CD4-positive, alpha-beta T cell treated with Interleukin-15 for 1 hour (primary cell): ENCODE data around the gene CD47.
A peak's percentile ranks its signal among the peaks of the same experiment; 100 is the strongest.

Experiments used
- DNase-seq: peaks from one replicate; pipeline ENCODE4 v3.0.0-alpha.2; 2020

Gene CD47

DNA sequence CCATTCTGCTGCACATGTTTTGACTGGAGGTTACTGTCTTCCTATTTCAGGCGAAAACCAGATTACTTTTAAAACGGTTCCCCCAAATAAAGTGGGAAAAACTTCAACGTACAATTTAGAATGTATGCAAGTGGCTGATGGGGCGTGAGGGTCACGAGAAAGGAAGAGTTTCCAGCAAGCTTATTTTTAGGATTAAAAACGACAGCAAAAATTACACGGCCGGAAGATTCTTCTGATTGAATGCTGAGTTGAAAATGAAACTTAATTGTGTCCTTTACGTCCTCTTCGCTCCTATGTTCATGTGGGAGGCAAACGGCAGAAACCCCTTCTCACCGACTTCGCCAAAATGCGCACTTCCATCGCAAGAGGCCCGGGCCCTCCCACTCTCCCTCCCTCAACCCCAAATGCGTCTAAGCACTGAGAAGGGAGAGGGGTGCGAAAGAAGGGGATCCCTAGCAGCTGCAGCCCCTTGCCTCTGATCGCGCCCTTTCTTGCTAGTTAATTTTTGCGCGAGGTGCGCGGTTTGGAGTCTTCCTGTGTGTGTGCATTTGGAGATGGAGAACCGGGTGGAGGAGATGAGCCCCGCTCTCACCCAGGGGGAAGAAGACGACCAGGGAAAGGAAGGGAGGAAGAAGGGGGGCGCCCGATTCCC lies 656 bp downstream of the CD47 start:
- DNase-seq, result peak; percentile 69

DNA sequence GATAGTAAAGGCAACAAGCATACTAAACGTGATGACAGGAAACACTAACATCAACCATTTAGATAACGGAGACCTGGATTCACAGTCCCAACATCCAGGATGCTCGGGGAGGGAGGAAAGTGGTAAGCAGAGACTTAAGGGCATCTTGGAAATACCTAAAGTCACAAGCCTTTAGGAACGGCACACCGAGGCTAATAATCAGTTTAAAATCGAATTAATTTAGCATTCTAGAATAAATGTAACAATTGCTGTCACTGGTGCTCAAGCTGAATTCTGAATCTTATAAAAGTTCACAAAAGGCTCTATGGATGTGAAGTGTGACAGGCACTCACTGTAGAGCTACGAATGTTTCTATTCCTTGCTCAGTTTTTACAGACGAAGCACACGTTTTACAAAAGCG lies 1.3 kb downstream of the CD47 start:
- DNase-seq, result no peak

DNA sequence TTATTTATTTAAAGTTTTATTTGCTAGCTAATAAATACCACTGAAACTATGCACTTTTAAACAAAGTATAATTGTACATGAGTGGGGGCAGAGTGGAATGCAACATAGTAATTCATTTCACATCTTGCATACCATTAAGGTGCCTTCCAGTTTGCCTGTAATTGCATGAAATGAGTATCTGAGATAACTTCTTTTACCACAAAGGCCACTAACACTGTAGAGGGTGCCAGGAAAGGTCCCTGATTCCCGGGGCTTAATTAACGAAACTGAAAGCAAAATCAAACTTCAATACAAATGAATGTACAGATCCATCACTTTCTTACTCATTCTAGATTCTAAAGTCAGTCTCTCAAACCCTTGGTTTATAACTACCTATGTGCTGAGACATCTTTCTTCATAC lies 2.1 kb downstream of the CD47 start:
- no peak for DNase-seq

DNA sequence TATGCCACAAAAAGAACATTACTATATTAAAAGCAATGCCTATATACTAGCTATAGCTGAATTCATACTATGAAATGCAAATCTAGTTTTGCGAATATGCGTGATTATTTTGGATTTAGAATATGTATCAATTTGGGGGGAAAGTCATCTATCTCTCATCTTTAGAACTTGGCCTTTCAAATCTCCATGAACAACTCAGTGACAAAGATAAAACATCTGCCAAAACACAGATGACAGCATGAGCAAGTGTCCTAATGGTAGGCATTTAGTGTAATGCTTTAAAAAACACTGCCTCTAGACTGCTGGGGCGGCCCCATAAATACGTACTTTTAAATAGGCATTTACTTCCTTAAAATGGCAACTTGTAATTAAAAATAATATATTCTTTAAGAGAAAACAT lies 2.7 kb downstream of the CD47 start:
- no peak for DNase-seq

DNA sequence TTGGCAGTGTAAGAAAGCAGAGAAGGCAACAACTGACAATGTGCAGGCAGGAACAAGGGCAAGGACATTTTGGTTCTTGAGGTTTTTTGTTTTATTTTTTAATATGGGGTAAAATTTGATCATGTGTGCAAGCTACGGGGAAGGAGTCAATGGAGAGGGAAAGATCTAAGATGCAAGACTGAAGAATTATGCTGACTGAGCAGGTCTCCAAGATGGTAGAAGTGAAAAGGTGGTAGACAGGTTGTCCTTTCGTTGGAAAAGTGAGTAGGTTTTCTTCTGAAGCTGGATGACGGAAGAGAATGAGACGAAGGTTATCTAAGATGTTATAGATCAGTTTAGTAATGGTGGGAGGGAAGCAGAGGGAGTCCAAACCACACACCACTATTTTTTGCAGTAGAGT lies 4.2 kb downstream of the CD47 start:
- DNase-seq, result no peak

DNA sequence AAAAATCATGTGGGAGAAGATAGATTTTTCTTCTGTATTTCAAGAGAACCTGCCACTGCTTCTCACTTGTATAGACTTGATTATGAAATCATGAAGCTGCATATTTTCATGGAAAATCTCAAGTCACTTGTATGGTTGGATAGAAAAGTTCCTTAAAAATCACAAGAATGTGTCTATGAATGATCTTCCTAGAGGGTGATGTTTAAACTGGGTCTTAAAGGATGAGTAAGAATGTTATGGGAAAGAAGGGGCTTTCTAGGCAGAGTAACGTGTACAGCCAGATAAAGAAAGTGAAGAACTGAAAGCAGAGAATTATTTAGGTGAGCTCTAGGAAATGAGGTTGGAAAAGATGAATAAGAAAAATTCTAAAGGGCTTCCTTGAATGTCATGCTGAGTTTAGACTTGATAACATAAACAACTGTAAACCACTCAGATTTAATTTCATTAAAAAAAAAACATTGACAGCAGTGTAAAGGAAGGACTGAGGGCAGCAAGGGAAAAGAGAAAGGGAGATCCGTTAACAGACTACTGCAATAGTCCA lies 5.0 kb downstream of the CD47 start:
- DNase-seq, result no peak

DNA sequence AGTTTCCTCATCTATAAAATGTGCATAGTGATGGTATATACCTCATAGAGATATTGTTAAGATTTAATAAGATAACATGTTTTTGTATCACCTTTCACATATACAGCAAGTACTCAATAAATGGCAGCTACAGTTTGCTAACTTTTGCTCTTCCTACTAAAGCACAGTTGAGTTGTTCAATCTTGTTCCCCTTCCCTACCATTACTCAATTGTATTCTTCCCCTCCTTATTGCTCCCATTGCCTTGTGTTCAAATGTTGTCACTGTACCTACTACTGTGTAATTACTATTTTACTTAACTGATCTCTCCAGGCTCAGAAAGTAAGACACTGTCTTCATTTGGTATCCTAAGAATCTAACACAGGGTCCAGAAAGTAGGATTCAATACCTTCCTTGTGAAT lies 5.5 kb downstream of the CD47 start:
- no peak for DNase-seq

DNA sequence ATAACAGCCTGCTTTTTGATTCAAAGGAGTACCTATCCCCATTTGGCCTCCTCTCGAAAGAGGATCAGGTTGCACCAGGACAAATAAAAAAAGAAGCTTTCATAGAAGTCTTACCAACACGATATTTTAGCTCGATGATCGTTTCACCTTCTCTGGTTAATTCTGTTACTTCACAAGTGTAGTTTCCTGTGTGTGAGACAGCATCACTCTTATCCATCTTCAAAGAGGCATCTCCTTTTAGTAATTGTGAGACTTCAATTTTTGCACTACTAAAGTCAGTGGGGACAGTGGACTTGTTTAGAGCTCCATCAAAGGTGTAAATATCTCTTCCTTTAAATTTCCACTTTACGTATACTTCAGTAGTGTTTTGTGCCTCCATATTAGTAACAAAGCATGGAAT lies 11.0 kb downstream of the CD47 start:
- no peak for DNase-seq

DNA sequence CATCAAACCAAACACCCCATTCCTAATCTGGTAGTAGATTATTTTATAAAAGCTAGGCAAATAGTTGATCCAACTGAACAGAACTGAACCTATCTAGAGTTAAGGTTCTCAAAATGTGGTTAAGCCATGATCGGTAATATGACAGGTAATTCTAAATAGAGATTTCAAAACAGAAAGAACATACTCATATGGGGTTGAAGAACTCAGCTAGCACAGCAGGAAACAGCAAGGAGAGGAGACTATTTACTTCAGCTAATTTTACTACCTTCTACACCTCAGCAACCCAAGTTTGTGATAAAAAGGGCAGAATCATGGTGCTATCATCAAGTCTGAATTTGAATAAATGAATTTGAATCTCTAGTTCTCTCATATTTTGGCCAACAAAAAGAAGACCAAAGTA lies 11.8 kb downstream of the CD47 start:
- no peak for DNase-seq

DNA sequence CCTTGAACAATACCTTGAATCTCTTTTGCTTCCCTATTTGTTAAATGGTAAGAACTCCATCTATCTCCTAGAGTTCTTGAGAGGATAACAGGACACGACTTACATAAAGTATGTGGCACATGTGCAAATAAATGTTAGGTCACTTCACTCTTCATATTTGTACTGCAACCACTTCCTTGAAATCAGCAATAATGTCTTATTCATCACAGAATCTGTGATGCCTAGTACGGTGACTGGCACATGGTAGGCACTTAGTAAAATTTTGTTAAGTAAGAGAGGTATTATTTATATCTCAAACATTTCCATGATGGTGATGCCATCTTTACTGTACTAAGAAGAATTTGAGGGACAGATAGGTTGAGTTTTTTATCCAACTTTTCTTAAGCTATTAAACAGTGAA lies 14.3 kb downstream of the CD47 start:
- no peak for DNase-seq

DNA sequence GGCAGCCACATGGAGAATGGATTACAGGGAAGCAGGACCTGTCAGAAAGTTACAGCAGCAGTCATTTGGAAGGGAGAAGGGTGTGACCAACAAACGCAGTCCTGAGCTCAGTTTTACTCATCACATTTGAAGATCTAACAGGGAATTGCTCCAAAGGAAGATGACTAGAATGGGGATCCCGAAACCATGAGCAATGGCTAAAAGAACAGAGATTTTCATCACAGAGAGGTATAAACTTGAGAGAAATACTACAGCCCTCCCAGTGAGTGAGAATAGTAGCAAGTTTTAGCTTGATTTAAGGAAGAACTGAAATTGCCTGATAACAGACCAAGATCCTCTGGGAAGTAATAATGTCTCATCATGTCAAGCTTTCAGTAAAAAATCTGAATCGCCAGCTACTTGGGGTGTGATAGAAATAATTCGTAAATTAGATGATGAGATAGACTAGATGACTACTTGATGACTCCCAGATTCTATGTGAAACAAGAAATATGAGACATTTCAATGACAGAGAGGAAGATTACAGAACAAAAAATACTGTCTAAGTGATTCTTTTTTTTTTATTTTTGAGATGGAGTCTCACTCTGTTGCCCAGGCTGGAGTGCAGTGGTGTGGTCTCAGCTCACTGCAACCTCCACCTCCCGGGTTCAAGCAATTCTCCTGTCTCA lies 16.9 kb downstream of the CD47 start:
- DNase-seq, result no peak

DNA sequence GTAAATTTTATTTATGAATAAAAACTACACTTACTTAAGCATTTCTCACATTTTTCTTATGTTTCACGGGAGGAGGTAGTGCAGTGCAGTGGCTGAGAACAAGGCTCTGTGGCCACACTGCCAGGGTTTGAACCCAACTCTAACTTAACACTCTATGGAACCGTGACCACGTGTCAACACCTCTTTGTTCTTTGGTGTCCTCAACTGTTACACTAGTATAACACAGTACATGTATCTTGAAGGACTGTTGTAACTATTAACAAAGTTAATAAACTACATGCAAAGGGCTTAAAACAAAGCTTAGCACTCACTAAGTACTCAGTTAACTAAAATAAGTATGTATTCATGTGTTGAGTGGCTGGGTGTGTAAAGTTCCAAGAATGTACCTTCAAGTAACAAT lies 19.5 kb downstream of the CD47 start:
- no peak for DNase-seq

DNA sequence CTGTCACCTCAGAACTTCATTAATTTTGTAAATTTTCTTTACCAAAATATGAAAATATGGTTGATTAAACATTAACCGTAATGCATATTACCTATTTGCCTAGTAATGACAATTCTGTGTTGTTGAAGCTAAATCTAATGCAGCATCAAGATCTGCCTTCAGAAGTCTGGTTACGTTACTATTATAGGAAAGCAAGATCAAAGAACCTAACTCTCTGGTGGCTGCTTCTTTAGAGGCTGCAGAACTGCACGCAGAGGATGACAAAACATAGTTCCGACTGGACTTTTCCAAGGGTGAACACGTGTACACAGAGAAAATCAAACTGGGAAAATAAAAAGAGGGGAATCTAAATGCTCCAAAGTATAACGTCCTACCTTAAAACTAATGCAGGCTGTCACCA lies 20.5 kb downstream of the CD47 start:
- no peak for DNase-seq

DNA sequence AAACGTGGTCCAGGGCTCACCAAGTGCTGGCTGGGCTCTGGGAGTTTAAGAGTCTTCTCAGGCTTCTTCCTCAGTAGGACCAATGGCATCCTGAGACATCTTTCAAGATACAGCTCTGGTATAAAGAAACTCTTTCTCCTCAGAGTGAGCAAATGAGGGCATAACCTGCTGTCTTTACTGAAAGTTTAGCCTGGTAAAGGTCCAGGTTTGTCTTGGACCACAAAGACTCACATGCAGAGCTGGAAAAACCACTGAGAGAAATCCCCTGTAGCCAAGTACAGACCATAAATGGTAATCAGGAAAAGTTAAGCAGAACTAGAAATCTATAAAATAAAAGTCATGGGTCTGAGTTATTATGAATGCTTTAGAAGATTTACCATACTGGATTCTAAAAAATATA lies 23.1 kb downstream of the CD47 start:
- DNase-seq, result no peak

DNA sequence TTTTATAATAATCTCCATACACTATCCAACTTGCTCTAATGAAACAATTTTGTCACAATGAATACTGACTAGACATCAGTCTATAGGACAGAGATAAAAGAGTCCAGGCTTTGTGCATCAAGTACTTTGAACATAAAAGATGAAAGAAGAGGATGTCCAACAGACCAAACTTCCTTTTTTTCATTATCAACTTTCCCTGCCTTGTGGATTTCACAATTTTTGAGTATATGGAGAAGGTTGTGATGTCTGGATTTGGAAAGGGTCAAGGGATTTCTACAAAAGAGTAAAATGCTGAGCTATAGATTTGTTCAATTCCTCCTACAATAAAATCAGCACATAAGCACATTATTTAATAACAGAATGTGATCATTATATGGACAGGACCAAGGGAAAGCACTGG lies 25.7 kb downstream of the CD47 start:
- DNase-seq, result no peak

DNA sequence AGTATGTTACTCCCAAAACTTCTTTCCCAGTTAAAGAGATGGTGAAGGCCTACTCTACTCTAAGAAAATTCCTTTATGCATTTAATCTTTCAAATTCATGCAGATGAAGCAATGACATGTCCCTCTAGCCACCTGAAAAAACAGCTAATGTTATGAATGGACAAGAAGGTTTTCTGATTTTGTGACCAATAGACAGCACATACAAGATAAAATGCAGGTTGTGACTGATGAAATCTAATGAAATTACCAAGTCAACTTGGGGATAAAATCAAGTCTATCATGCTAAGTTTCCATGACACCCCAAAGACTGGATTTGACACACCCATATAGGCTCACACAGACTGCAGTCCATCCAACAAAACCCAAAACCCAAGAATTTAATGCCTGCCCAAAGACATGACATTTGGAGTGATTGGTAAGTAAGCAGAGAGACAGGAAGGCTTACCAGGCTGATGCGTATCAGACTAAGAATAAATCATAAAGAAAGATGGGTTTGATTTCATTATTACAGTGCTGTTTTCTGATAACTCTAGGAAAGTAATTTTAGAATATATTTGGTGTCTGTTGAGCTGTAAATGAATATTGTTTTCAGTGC lies 26.4 kb downstream of the CD47 start:
- no peak for DNase-seq

DNA sequence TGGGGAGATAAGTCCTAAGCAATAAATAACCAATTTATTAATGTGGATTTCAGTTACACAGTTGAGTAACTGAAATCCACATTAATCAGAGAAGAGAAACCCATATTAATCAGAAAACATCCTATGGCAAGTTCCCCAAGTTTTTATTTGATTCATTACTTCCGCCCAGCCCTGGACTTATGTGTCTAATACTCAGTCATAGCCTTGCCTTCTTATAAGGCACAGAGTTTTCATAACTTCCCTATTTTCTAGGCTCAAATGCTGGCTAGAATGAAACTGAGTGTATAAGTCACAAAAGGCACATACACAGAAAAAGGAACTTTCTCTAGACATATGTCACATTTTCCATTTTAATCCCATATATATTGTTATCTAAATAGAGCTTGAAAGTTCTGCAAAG lies 28.8 kb downstream of the CD47 start:
- no peak for DNase-seq

DNA sequence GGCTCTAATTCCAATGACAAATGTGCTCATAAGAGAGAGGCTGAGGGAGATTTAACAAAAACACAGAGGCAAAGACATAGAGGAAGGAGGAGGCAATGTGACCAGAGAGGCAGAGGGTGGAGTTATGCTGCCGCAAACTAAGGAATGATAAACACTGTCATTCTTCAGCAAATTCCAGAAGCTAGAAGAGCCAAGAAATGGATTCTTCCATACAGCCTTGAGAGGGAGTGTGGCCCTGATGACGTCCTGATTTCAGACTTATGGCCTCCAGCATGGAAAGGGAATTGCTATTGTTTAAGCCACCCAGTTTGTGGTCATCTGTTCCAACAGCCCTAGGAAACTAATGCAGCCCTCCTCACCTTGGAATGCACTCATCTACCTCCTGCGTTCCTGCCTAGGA lies 30.5 kb downstream of the CD47 start:
- DNase-seq, result no peak

DNA sequence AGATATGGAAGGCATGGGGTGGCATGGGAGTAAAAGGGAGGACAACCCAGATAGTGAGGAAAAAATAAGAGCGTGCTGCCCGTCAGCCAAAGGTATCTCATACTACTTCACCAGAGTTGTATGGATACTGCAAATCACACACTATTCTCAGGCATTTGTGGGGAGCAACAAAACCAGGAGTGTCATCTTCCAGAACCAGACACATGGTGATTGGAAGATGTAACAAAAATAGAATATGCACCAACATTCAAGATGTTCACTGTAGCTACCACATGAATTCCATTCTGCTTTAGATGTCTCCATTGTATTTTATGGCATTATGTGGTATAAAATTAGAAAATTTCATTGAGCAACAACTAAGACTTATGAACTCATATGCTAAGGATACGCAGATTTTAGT lies 34.9 kb downstream of the CD47 start:
- no peak for DNase-seq

DNA sequence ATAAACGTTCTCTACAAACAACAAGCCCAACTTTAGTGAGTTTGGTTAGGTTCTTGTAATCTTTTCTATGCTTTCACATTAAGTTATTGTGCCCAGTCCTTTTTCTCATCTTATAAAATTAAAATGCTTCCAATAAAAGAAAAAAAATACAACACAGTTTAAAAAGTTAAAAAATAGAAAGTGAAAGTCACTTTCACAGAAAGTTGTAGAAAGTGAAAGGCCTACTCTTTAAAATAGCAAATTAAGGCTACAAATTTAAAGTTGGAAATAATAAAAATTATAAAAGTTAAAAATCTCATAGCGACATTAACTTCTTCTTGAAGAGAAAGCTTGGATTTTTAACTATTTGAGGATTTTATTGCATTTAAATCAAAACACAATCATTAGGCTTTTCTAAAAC lies 35.9 kb downstream of the CD47 start:
- DNase-seq, result no peak

DNA sequence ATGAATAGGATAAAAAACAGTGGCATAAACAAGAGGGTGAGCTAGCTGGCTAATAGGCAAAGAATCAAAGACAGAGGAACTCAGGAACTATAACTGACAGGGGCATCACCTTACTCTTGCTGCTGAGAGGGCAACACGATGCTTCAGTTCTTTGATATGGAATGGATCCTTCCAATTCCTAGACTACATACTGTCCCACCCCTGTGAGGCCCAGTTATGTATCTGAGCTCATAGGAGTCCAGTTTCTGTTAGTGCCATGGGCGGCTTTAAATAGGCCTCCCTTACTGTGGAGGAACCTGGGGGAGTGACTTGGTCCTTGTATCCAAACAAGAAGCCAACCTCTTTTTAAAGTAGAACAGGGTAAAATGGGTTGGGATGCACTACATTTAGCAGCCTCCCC lies 37.3 kb downstream of the CD47 start:
- DNase-seq, result no peak

DNA sequence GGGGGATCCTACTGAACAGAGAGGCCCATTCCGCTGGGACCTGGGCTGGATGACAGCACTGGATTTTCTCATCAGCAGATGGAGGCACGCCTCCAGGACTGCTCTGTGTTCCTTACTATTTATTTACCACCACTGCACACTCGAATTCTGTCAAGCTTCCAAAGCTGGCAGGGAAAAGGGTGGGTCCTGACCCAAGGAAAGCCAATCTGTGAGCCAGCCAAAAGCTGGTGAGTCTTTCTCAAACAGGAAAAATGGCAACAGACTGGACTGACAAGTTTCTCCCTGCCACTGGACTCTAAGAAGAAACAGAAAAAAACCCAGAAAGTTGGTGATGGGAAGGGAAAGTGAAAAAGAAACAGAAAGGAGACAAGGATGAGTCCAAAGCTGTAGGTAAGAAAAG lies 37.8 kb downstream of the CD47 start:
- no peak for DNase-seq

DNA sequence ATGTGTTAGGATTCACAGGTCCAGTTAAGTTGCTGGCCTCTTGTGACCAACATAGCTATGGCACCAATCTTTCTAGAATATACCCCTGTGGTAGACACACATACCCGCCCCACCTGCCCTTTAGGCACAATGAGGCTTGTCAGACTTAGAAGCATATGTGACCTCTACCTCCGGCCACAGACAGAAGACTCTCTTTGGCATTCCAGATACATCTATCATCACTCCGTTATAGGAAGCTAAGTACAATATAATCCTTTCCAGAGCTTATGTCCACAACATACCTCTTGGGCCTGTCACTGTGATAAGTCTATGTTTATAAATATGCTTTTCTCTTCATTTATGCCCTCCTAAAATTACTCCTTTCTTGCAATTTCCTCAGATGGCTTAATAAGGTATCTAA lies 39.8 kb downstream of the CD47 start:
- DNase-seq, result no peak

DNA sequence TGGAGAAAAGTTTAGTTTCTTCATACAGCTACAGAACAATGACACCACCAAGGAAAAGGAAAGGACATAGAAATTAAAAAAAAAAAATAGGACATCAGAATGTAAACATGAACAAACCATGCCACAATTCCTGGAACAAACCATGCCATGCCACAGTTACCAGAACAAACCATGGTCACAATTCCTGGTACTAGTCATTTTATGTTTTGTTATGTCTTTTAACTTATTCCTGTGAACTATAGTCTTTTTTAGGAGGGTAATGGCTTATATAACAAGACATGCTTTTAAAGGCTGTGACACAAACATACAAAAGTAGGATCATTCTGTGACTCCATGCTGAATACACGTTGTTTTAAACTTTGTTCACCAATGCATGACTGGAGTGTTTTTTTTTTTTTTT lies 42.8 kb downstream of the CD47 start:
- DNase-seq, result no peak

DNA sequence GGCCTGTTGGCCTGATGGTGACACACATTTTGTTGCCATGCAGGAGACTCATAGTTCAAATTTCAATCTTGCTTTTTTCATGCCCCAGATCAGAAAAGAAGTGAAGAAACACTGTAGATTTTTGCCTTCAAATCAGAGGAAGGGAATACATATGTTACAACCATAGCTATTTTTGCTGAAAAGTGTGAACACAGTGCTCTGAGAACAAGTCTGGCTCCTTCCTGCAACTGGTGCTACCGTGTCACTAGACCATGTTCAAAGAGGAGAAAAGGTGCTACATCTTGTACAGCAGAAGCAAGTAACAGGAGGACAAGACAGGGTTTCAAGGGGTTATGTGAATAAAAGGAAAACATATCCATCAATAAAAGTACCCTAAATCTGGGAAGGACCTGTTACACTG lies 44.6 kb downstream of the CD47 start:
- no peak for DNase-seq
